Caco-2 (cell line): ENCODE measurements around the gene ZNF813. TPM values are rescaled to one million over a fixed set of nuclear protein-coding genes. Genes with fewer than 3 reads are reported as not detected.
"Not testable (repeated sequence)": the region's sequence is repeated elsewhere in the genome, so short reads cannot be mapped to it uniquely, and the experiment has no call there.

Experiments
- BruUV-seq: library from RNA; stranded (reverse); fragments of 400-500 nt; replicated peaks from 2 replicates; lab custom pipeline; 2021; lab: Mats Ljungman, UMichigan
- CTCF ChIA-PET: fragments of 300-600 bp; sonication (Branson Sonifier 250); formaldehyde crosslinking; loops from one replicate; lab custom pipeline; 2022; ENCODE audit warnings: antibody characterized with exemption; lab: Charles Lee
- POLR2A ChIA-PET: fragments of 300-600 bp; sonication (Branson Sonifier 250); formaldehyde crosslinking; loops from one replicate; lab custom pipeline; 2022; ENCODE audit warnings: antibody characterized with exemption; lab: Charles Lee
- DNase-seq, 2 experiments: peaks; one replicate each; pipeline versions ENCODE4 v3.0.0 to v3.0.0-alpha.2; 2020 to 2022
- H3K27me3 ChIP-seq: replicated peaks from 2 replicates; pipeline ENCODE4 v1.6.0; 2011; ENCODE audit warnings: low read length; ENCODE audit not compliant: control insufficient read depth, insufficient read depth
- H3K36me3 ChIP-seq: 2 replicates; pipeline ENCODE4 v1.5.1; 2011; ENCODE audit warnings: low read length; ENCODE audit not compliant: control insufficient read depth, insufficient read depth
- H3K4me1 ChIP-seq: fragments of 250-450 bp; sonication (Bioruptor Pico); 2 replicates; pipeline ENCODE4 v1.5.1; 2020; ENCODE audit warnings: mild to moderate bottlenecking
- H3K4me3 ChIP-seq: 2 replicates; pipeline ENCODE4 v1.5.1; 2011; ENCODE audit warnings: low read depth, mild to moderate bottlenecking, control low read depth, low read length
- H3K9me3 ChIP-seq: fragments of 250-450 bp; sonication (Bioruptor Pico); 2 replicates; pipeline ENCODE4 v1.5.1; 2020; ENCODE audit warnings: mild to moderate bottlenecking, moderate library complexity
- H3K27ac Mint-ChIP-seq: one replicate; pipeline ENCODE4 v1.8.0; 2022; ENCODE audit warnings: mixed read lengths; ENCODE audit not compliant: unreplicated experiment
- H3K27me3 Mint-ChIP-seq: one replicate; pipeline ENCODE4 v1.8.0; 2022; ENCODE audit warnings: mixed read lengths; ENCODE audit not compliant: insufficient read depth, unreplicated experiment
- H3K36me3 Mint-ChIP-seq: one replicate; pipeline ENCODE4 v1.8.0; 2022; ENCODE audit warnings: mild to moderate bottlenecking, mixed read lengths; ENCODE audit not compliant: insufficient read depth, unreplicated experiment
- H3K4me1 Mint-ChIP-seq: one replicate; pipeline ENCODE4 v1.8.0; 2022; ENCODE audit warnings: low read depth, mixed read lengths; ENCODE audit not compliant: unreplicated experiment
- H3K4me3 Mint-ChIP-seq: one replicate; pipeline ENCODE4 v1.8.0; 2022; ENCODE audit warnings: mild to moderate bottlenecking, moderate library complexity, mixed read lengths; ENCODE audit not compliant: unreplicated experiment
- H3K9me3 Mint-ChIP-seq: one replicate; pipeline ENCODE4 v1.8.0; 2022; ENCODE audit warnings: mixed read lengths; ENCODE audit not compliant: unreplicated experiment
- CTCF ChIP-seq, 2 experiments: fragments of 200-600 bp in 1 of 2; IDR thresholded peaks; 1 replicate in 1 of 2; 2 replicates in 1 of 2; pipeline versions ENCODE4 v1.5.1 to v1.8.0; 2011 to 2022; ENCODE audit warnings: antibody characterized with exemption in 1 of 2, control low read depth in 1 of 2, inconsistent platforms in 1 of 2, low read depth in 1 of 2, low read length in 1 of 2, mild to moderate bottlenecking in 1 of 2, moderate library complexity in 1 of 2; ENCODE audit not compliant: insufficient read depth in 1 of 2, severe bottlenecking in 1 of 2, unreplicated experiment in 1 of 2
- intact Hi-C: fragments of 100-400 bp; cut with micrococcal nuclease; formaldehyde crosslinking; loops from one replicate; pipeline ENCODE4 v1.10.0; 2022; ENCODE audit not compliant: unreplicated experiment
- total RNA-seq: library from RNA; stranded (reverse); gene quantifications from 2 replicates; pipeline ENCODE4 v1.2.3, GENCODE V29; 2022

The ZNF813 gene
- total RNA-seq, 1 experiment from 2014 or later: 7.9 TPM

- peaks cover 13% of the 10 kb centered on the region for H3K36me3 Mint-ChIP-seq
- H3K4me3 ChIP-seq: peak overlapping the region; percentile 94
- H3K4me3 Mint-ChIP-seq: peak overlapping the region; percentile 92
- H3K9me3 Mint-ChIP-seq: peaks cover 43% of the 10 kb centered on the region
- H3K36me3 ChIP-seq: no peaks in the 10 kb centered on the region
- no peaks in the 10 kb centered on the region for H3K27me3 Mint-ChIP-seq
- peak overlapping the region; percentile 80 for H3K27ac Mint-ChIP-seq
- intact Hi-C loops: loop anchor here (5.0 kb wide), 1 partner anchor 35 kb away; the partner anchor contains the start of gene ZNF761
- TF ChIP-seq CTCF (IDR thresholded peaks at IDR 0.05; ENCODE audit: insufficient read depth in 1 of 2, low read depth in 1 of 2, low read length in 1 of 2, severe bottlenecking in 1 of 2, unreplicated experiment in 1 of 2): no peak
- no peaks in the 10 kb centered on the region for H3K27me3 ChIP-seq
- H3K9me3 ChIP-seq: peaks cover 12% of the 10 kb centered on the region; the same call in 1 of the 2 replicates
- DNase-seq: no peak
- ChIA-PET POLR2A (no interaction called here), CTCF (no interaction called here)
- no peaks in the 10 kb centered on the region for H3K4me1 ChIP-seq
- BruUV-seq: TSS peak; percentile 64
- peaks cover 19% of the 10 kb centered on the region for H3K4me1 Mint-ChIP-seq
Measured at GRCh38 chr19:53466726-53467484, 628 bp upstream of the ZNF813 start.

GRCh38 chr19:53468628-53469027, 1.1 kb downstream of the ZNF813 start:
- H3K27ac Mint-ChIP-seq: peak overlapping the region; percentile 80
- H3K27me3 ChIP-seq, POLR2A ChIA-PET, DNase-seq, H3K4me1 ChIP-seq, H3K36me3 Mint-ChIP-seq, CTCF ChIA-PET, H3K9me3 ChIP-seq, H3K36me3 ChIP-seq, H3K27me3 Mint-ChIP-seq: not testable (repeated sequence)
- BruUV-seq: TSS peak; percentile 52
- peak overlapping the region; percentile 94 for H3K4me3 ChIP-seq
- H3K4me3 Mint-ChIP-seq: peak overlapping the region; percentile 92
- intact Hi-C loops: loop anchor here (5.0 kb wide), 1 partner anchor 36 kb away; the partner anchor contains the start of gene ZNF761
- H3K4me1 Mint-ChIP-seq: peaks cover 19% of the 10 kb centered on the region
- peaks cover 29% of the 10 kb centered on the region for H3K9me3 Mint-ChIP-seq

GRCh38 chr19:53471916-53472315, 4.4 kb downstream of the ZNF813 start:
- Histone ChIP-seq H3K4me3 (no peak overlapping the region), H3K27me3 (no peaks in the 10 kb centered on the region), H3K4me1 (no peaks in the 10 kb centered on the region), H3K9me3 (no peaks in the 10 kb centered on the region), H3K36me3 (no peaks in the 10 kb centered on the region; the same call in 1 of the 2 replicates)
- Mint-ChIP-seq H3K27ac (no peak overlapping the region), H3K36me3 (peaks cover 19% of the 10 kb centered on the region), H3K27me3 (no peaks in the 10 kb centered on the region), H3K4me3 (no peak overlapping the region), H3K9me3 (peaks cover 13% of the 10 kb centered on the region), H3K4me1 (peaks cover 19% of the 10 kb centered on the region)
- BruUV-seq: no TSS peak
- no peak for DNase-seq
- no peak for TF ChIP-seq CTCF (IDR thresholded peaks at IDR 0.05; ENCODE audit: insufficient read depth in 1 of 2, low read depth in 1 of 2, low read length in 1 of 2, severe bottlenecking in 1 of 2, unreplicated experiment in 1 of 2)
- POLR2A ChIA-PET: interaction anchor here (0.6 kb wide), 1 partner anchor 9 kb away, joined by 3 read pairs; no protein-coding TSS in a partner anchor
- CTCF ChIA-PET: no interaction called here
- intact Hi-C loops: no loop called here

GRCh38 chr19:53474832-53475231, 7.3 kb downstream of the ZNF813 start:
- ChIA-PET CTCF (interaction anchor here (0.5 kb wide), 1 partner anchor 616 kb away, joined by 3 read pairs; no protein-coding TSS in a partner anchor), POLR2A (interaction anchor here (0.7 kb wide), 1 partner anchor 80 kb away, joined by 3 read pairs; the partner anchor contains the start of gene ZNF765)
- H3K4me3 ChIP-seq, intact Hi-C loops, BruUV-seq, H3K27me3 ChIP-seq, H3K27ac Mint-ChIP-seq, H3K27me3 Mint-ChIP-seq, H3K4me1 Mint-ChIP-seq, H3K4me3 Mint-ChIP-seq, H3K9me3 ChIP-seq, DNase-seq, H3K36me3 ChIP-seq, H3K4me1 ChIP-seq: not testable (repeated sequence)
- peaks cover 38% of the 10 kb centered on the region for H3K36me3 Mint-ChIP-seq
- H3K9me3 Mint-ChIP-seq: peaks cover 14% of the 10 kb centered on the region

GRCh38 chr19:53475470-53475869, 7.9 kb downstream of the ZNF813 start:
- intact Hi-C loops, POLR2A ChIA-PET, H3K36me3 ChIP-seq: not testable (repeated sequence)

More at GRCh38 chr19:53475470-53475869, 7.9 kb downstream of the ZNF813 start:
- H3K4me3 Mint-ChIP-seq, BruUV-seq, H3K4me1 ChIP-seq, DNase-seq, H3K4me3 ChIP-seq, CTCF ChIA-PET, H3K9me3 ChIP-seq, H3K27ac Mint-ChIP-seq, H3K27me3 Mint-ChIP-seq, H3K27me3 ChIP-seq, H3K4me1 Mint-ChIP-seq: not testable (repeated sequence)
- H3K36me3 Mint-ChIP-seq: peaks cover 45% of the 10 kb centered on the region
- H3K9me3 Mint-ChIP-seq: peaks cover 17% of the 10 kb centered on the region
